Measurements from ENCODE around the gene SALL4. TPM values are rescaled to one million over a fixed set of nuclear protein-coding genes. Genes with fewer than 3 reads are reported as not detected.
"Not testable (repeated sequence)": the region's sequence is repeated elsewhere in the genome, so short reads cannot be mapped to it uniquely, and the experiment has no call there.

Gene SALL4
- total RNA-seq, 1 experiment from 2014 or later: 0.79 TPM

DNA sequence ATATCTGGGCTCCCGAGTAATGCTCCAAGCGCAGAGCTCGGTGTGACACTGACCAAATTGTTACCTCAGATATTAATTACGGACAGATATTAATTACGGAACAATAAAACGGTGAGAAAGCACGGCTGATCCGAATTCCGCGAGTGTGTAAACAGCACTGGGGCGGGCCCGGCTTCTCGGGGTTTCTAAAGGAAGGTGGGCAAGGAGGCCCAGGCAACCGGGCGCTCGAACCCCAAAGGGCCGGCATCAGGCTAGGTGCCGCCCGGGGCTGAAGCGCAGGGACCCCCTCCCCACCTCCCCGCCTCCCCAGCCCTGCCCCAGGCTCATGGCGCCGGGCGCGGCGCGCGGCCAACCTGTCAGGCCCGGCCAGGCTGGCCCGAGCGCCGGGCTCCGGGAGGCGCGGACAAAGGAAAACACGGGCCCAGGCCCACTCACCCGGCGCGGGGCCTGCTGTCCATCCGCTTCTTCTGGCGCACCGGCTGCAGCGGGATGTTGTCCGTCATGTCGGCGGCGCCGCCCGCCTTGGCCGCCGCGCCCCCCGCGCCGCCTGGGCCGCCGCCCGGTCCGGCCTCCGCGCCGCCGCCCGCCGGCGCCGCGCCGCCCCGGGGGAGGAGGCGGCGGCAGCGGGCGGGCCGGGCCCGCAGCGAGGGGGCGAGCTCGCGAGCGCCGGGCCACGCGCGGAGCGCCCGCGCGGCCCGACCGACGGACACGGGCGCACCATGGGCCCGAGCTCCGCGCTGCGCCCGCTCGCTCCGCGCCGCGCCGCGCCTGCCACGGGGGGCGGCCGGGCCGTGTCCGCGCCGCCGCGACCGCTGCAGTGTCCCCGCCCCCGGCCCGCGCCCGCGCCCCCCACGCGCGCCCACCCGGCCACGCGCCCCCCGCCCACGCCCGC is 34.2 kb downstream of the SALL4 start, which contains the start of gene ATP9A:
TSS of gene ATP9A (minus strand) at position 524 of the 892 bp plus-strand sequence. CDS start at position 503, 21 bp downstream.
- Histone ChIP-seq H3K9me3 (replicated peaks) (no peaks in the 10 kb centered on the region), H3K27ac (no peak within 1 kb of the TSS), H3K27me3 (replicated peaks) (no peaks in the 10 kb centered on the region), H3K4me3 (peak within 1 kb of the TSS; percentile 54), H3K36me3 (no peaks in the 10 kb centered on the region), H3K4me1 (replicated peaks) (peaks cover 26% of the 10 kb centered on the region)
- no peak for DNase-seq (ENCODE audit: low read depth in 1 of 2, low spot score in 2 of 2)

DNA sequence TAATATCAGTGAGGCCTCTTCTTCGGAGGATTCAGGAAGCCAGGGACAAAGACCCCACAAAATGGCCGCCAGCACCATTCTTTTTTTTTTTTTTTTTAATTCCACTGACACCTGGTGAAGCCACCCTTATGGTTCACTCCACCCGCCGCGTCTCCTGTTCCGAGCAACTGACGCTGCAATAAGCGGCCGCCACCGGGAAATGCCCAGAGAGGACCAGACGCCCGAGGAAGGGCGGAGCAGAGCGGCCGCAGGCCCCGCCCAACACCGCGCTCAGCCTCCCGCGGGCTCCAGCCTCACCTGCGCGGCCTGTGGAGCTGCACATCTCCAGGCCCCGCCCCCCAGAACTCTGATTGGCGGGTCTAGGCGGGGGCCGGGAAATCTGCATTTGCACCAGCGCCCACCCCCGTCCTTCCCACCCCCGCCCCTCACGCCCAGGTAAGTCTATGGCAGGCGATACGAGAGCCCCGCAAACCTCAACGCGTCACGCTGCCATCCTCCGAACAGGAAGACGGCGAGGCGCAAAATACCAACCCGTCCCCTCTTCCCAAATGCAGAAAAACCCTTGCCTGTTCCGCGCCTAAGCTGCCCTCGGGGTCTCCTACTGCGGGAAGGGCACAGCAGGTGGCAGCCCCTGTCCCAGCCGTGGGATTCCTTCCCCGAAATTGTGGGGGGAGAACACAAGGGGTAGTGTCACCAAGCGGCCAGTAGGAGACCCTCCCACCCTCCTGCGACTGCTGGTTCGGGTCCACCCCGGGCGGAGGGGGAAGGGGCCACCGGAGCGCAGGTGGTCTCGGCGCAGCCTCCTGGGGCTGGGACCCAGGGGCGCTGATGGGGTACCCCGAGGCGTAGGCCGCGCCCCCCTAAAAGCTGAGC is 35.1 kb downstream of the SALL4 start:
- no peaks in the 10 kb centered on the region for H3K27me3 ChIP-seq (replicated peaks)
- DNase-seq (ENCODE audit: low read depth in 1 of 2, low spot score in 2 of 2): peak; percentile 25 to 48
- H3K27ac ChIP-seq: no peak overlapping the region
- peaks cover 26% of the 10 kb centered on the region for H3K4me1 ChIP-seq (replicated peaks)
- H3K36me3 ChIP-seq: no peaks in the 10 kb centered on the region
- peak overlapping the region; percentile 54 for H3K4me3 ChIP-seq
- H3K9me3 ChIP-seq (replicated peaks): no peaks in the 10 kb centered on the region

DNA sequence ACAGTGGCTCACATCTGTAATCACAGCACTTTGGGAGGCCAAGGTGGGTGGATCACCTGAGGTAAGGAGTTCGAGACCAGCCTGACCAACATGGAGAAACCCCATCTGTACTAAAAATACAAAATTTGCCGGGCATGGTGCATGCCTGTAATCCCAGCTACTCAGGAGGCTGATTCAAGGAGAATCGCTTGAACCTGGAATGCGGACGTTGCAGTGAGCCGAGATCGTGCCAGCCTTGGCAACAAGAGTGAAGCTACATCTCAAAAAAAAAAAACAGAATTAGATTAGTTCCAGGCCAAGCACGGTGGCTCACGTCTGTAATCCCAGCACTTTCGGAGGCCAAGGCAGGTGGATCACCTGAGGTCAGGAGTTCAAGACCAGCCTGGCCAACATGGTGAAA is 36.9 kb downstream of the SALL4 start:
- not testable (repeated sequence) for H3K27ac ChIP-seq; DNase-seq (ENCODE audit: low read depth in 1 of 2, low spot score in 2 of 2); H3K36me3 ChIP-seq; H3K9me3 ChIP-seq (replicated peaks); H3K4me3 ChIP-seq; H3K27me3 ChIP-seq (replicated peaks)
- H3K4me1 ChIP-seq (replicated peaks): peaks cover 37% of the 10 kb centered on the region

DNA sequence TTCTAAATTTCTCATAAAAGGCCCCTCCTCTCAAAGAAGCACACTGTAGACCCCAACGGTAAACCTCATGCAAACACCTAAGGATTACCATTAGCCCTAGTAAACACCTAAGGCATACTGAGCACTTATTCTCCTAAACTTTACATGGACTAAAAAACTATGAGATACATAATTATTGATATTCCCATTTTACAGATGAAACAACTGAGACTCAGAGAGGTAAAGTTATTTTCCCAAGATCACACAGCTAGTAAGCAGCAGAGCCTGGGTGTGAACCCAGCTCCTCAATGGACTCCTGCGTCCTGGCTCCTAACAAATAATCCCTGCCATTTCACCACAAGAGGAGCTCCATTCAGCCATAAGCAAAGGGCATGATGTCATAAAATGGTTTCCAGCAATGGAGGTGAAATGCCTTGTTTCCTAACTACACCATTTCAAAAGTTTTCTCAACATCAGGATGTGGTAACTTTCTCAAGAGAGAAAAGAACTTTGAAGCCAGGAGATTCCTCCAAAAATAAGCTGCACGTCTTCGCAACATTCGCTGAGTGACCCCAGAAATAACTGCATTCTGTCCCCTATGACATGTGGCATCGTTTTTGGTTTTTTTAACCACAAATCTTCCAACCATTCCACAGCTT is 38.2 kb downstream of the SALL4 start:
- Histone ChIP-seq H3K9me3 (replicated peaks) (no peaks in the 10 kb centered on the region), H3K27me3 (replicated peaks) (no peaks in the 10 kb centered on the region), H3K4me3 (no peak overlapping the region), H3K27ac (no peak overlapping the region), H3K4me1 (replicated peaks) (peaks cover 30% of the 10 kb centered on the region), H3K36me3 (no peaks in the 10 kb centered on the region)
- no peak for DNase-seq (ENCODE audit: low read depth in 1 of 2, low spot score in 2 of 2)

DNA sequence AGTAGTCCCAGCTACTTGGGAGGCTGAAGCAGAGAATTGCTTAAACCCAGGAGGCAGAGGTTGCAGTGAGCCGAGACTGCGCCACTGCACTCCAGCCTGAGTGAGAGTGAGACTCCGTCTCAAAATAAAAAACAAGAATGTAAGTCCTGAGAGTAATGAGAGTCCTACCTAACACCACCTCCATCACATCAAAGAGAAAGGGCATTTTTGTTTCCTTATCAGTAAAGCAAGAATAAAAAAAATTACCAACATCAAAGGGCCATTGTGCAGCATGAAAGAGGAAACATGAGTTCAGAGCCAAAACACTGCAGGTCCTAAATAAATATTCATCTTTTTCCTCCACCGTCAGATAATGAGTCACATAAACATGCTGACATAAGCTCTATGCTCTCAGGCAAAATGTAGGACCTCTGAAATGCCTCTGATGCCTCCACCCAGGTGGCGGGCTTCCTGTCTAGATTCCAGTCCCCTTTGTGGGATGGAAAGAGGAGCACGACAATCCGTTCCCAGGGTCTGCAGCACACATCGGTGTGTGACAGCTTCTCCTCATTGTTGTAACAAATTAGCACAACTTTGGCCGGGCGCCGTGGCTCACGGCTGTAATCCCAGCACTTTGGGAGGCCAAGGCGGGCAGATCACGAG is 41.3 kb downstream of the SALL4 start:
- Histone ChIP-seq H3K4me3 (no peak overlapping the region), H3K27ac (peak overlapping the region; percentile 53; the same call in 1 of the 2 replicates), H3K4me1 (replicated peaks) (peaks cover 13% of the 10 kb centered on the region), H3K36me3 (no peaks in the 10 kb centered on the region), H3K9me3 (replicated peaks) (no peaks in the 10 kb centered on the region), H3K27me3 (replicated peaks) (no peaks in the 10 kb centered on the region)
- DNase-seq (ENCODE audit: low read depth in 1 of 2, low spot score in 2 of 2): peak; percentile 71 to 82

DNA sequence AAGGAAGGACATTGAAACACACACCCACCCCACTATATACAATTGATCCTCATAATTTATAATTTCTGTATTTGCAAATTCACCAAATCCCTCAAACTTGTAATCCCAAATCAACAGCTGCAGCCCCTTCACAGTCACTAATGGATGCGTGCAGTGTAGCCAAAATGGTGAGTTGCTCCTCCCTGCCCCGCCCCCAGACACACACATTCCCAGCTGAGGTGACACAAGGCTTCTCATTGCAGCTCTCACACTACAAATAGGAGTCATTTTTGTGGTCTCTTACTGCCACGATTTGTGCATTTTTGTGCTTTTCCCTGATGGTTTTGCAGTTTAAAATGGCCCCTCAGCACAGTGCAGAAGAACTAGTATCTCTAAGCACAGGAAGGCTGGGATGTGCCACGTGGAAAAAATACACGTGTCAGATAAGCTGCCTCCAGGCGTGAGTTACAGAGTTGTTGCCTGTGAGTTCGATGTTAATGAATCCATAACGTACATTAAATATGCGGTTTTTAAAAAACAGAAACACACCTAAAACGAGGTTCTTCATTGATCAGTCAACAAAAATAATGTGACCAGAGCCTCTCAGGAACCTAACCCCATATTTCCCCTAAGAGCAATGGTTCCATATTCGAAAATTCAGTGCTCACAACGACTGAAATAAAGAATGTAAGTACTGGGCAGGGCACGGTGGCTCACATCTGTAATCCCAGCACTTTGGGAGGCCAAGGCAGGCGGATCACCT is 42.4 kb downstream of the SALL4 start:
- no peaks in the 10 kb centered on the region for H3K9me3 ChIP-seq (replicated peaks)
- no peak overlapping the region for H3K27ac ChIP-seq
- no peaks in the 10 kb centered on the region for H3K27me3 ChIP-seq (replicated peaks)
- DNase-seq (ENCODE audit: low read depth in 1 of 2, low spot score in 2 of 2): no peak
- no peak overlapping the region for H3K4me3 ChIP-seq
- H3K4me1 ChIP-seq (replicated peaks): peaks cover 13% of the 10 kb centered on the region
- no peaks in the 10 kb centered on the region for H3K36me3 ChIP-seq

DNA sequence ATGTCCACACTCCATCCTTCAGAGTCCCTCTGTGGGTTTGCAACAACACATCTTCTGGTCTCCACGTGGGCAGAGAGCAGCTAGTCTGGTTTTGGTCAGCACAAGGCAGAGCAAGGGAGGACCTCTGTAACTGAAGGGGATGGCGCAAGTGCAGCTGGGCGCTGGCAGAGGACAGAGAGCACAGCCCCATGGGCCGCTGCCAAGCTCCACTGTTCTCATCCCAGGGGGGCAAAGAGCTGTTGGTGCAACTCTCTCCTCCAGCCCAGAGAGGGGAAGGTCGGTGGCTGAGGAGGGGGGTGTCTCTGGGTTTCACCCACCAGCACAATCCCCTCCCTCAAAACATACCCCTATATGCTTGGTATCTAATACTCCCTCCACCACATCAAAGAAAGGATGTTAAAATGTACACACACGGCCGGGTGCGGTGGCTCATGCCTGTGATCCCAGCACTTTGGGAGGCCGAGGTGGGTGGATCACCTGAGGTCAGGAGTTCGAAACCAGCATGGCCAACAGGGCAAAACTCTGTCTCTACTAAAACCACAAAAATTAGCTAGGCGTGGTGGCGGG is 43.3 kb downstream of the SALL4 start:
- Histone ChIP-seq H3K4me3 (no peak overlapping the region), H3K4me1 (replicated peaks) (peaks cover 13% of the 10 kb centered on the region), H3K36me3 (no peaks in the 10 kb centered on the region), H3K27me3 (replicated peaks) (no peaks in the 10 kb centered on the region), H3K9me3 (replicated peaks) (no peaks in the 10 kb centered on the region), H3K27ac (no peak overlapping the region)
- no peak for DNase-seq (ENCODE audit: low read depth in 1 of 2, low spot score in 2 of 2)

DNA sequence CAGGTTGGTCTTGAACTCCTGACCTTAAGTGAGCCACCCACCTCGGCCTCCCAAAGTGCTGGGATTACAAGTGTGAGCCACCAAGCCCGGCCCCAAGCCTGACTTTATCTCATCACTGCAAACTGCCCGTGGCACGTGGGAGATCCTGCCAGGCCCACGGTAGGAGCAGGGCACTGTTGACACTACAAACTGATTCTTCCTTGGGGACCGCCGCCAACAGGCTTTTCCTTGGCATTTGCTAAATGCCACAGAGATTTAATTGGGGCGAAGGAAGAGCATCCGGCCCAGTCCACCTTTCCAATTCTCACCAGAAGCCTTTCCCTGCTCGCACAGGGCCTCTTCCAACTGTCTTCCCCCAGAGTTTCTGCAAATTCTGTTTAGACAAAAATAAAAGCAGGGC is 45.1 kb downstream of the SALL4 start:
- Histone ChIP-seq H3K27ac (no peak overlapping the region), H3K4me1 (replicated peaks) (peaks cover 25% of the 10 kb centered on the region), H3K9me3 (replicated peaks) (no peaks in the 10 kb centered on the region), H3K27me3 (replicated peaks) (no peaks in the 10 kb centered on the region), H3K4me3 (no peak overlapping the region), H3K36me3 (no peaks in the 10 kb centered on the region)
- DNase-seq (ENCODE audit: low read depth in 1 of 2, low spot score in 2 of 2): no peak

DNA sequence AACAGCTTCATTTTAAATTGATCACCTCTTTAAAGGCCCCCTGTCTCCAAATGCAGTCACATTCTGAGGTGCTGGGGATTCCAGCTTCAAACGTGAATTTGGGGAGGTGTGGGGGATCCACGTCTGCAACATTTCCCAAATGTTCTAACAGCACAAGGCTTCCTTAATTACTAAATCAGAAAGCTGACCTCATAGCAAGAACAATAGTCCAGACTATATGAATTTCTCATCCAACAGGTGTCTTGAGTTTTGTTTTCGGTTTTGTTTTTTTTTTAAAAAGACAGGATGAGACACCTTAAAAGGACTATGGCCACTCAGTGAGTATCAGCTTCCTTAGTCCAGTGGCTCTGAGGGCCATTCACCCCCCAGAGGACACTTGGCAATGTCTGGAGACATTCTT is 45.7 kb downstream of the SALL4 start:
- Histone ChIP-seq H3K9me3 (replicated peaks) (no peaks in the 10 kb centered on the region), H3K36me3 (no peaks in the 10 kb centered on the region), H3K4me3 (no peak overlapping the region), H3K27ac (no peak overlapping the region), H3K4me1 (replicated peaks) (peaks cover 31% of the 10 kb centered on the region), H3K27me3 (replicated peaks) (no peaks in the 10 kb centered on the region)
- no peak for DNase-seq (ENCODE audit: low read depth in 1 of 2, low spot score in 2 of 2)

DNA sequence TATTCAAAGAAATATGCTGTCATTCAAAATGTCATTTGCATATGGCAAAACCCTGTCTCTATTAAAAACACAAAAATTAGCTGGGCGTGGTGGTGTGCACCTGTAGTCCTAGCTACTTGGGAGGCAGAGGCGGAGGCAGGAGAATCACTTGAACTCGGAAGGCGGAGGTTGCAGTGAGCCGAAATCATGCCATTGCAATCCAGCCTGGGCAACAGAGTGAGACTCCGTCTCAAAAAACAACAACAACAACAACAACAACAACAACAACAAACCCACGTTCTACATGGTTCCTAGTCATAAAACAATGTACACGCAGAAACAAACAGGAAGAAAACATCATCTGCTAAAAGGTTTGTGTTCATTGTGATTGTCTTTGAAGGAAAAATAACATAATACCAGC is 49.1 kb downstream of the SALL4 start:
- not testable (repeated sequence) for DNase-seq (ENCODE audit: low read depth in 1 of 2, low spot score in 2 of 2); H3K4me3 ChIP-seq; H3K27me3 ChIP-seq (replicated peaks); H3K36me3 ChIP-seq; H3K9me3 ChIP-seq (replicated peaks)
- peak overlapping the region; percentile 76 for H3K27ac ChIP-seq
- H3K4me1 ChIP-seq (replicated peaks): peaks cover 40% of the 10 kb centered on the region

DNA sequence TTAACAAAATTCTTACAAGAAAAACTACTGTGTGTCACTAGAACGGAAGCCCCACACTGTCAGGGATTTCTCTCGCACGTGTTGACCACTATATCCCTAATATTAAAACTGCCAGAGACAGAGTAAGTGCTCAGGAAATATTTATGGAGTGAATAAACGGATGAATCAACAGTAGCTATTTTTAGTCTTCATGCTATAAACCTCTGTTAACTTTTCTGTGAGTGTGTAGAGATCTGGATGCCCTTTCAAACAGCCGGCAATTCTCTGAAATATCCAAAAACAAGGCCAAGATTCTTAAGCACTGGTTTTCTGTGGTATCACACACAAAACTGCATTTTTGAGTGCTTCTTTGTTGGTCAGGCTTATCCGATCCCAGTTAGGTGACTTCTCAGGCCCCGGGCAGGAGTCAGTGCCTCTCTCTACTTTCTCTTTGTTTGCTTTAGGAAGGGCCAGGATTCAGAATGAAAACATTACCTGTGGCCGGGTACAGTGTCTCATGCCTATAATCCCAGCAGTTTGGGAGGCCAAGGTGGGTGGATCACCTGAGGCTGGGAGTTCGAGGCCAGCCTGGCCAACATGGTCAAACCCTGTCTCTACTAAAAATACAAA is 49.9 kb downstream of the SALL4 start:
- peak in 1 of 2 experiments; percentile 78 for DNase-seq (ENCODE audit: low read depth in 1 of 2, low spot score in 2 of 2)
- peaks cover 40% of the 10 kb centered on the region for H3K4me1 ChIP-seq (replicated peaks)
- no peaks in the 10 kb centered on the region for H3K36me3 ChIP-seq
- H3K4me3 ChIP-seq: peak overlapping the region; percentile 5; the same call in 1 of the 2 replicates
- no peaks in the 10 kb centered on the region for H3K9me3 ChIP-seq (replicated peaks)
- peak overlapping the region; percentile 76 for H3K27ac ChIP-seq
- no peaks in the 10 kb centered on the region for H3K27me3 ChIP-seq (replicated peaks)

DNA sequence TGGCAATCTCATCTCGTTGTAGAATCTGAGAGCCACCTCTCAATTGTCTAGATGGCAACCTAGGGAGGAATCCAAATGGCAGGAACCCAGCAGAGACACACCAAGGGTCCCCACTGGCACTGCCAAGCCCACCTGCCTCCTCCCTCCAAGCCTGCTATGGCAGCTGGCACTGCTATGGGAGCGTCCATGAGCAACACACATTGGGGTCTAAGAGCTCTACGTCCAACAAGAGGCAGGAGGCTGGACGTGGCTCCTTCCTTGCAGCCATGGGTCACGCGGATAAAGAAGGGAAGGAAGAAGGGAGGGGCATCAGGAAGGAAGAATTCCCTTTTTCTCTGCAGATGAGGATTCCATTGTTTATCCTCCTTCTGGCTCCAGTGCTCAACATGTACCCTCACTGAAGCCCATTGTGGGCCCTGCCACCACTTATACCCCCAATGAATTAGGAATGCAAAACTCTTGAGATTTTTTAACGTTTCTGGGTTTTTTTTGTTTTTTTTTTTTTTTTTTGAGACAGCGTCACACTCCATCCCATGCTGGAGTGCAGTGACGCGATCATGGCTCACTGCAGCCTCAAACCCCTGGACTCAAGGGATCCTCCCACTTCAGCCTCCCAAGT is 51.4 kb downstream of the SALL4 start:
- Histone ChIP-seq H3K27ac (peak overlapping the region; percentile 50), H3K4me1 (replicated peaks) (peaks cover 40% of the 10 kb centered on the region), H3K4me3 (no peak overlapping the region), H3K36me3 (no peaks in the 10 kb centered on the region), H3K27me3 (replicated peaks) (no peaks in the 10 kb centered on the region), H3K9me3 (replicated peaks) (no peaks in the 10 kb centered on the region)
- DNase-seq (ENCODE audit: low read depth in 1 of 2, low spot score in 2 of 2): no peak

All from SJSA1 (cell line).